ENCODE measurements around the gene TCP11L2. TPM values are rescaled to one million over a fixed set of nuclear protein-coding genes. Genes with fewer than 3 reads are reported as not detected.

Gene TCP11L2
- total and polyA plus RNA-seq, 9 of the 15 experiments (the other 6 are each of a cell fraction or from before 2014, with no cell fraction given), result 0.39 to 4.5 (median 1.3) TPM

DNA sequence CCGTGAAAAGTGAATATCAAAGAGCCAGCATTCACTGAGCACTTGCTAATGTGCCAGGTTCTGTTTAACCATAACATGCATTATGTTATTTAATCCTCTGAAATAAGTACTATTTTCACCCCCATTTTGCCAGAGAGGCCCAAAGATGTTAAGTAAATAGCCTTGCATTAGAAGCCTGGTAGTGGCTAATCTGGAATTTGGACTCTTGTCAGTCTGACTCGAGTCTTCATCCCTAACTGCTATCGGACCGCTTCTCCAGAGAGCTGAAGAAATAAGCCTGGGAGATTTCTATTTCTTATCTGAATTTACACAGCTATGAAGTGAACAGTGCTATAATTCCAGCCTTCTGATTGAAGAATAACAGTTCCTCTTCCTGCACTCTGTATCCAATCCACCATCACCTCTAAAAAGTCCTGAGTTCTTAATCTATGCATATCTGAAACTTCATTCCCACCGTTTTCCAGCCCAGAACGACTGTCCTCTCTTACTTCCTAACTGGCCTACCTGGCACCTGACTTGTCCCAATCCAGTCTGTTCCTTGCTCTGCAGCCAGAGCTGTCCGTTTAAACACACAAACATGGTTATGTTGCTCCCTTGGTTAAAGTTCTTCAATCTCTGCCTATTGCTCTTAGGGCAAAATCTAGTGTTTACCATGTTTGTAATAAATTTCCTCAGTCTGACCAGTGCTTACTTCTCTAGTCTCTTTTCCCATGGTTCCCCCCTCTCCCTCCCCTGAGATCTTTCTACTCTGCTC lies 57.3 kb downstream of the TCP11L2 start (continued):
- TF ChIP-seq RNF2 (IDR thresholded peaks at IDR 0.05), result no peak

- ATAC-seq (no peak), FAIRE-seq (no peak), DNase-seq (ENCODE audit: extremely low read depth in 1 of 4, low spot score in 3 of 4) (no peak)
- POLR2A ChIA-PET, result interaction anchor here (0.5 kb wide), 1 partner anchor 651 kb away, joined by 3 read pairs; no protein-coding TSS in a partner anchor
- WGBS (ENCODE audit: insufficient coverage, low coverage, missing lambda C conversion rate), result 87% methylated on average over 4 of the region's 5 CpGs
- CTCF ChIA-PET (ENCODE audit: low intra/inter-chr PET ratio), result no interaction called here
- H3K4me1 ChIP-seq (replicated peaks in 1 of 2; ENCODE audit: control insufficient read depth in 2 of 2, insufficient read depth in 2 of 2, low read length in 2 of 2), result peaks cover 14 to 15% of the 10 kb centered on the region in 2 experiments; a peak in 4 of 5 replicates
- no peak overlapping the region for H3K9ac ChIP-seq (ENCODE audit: insufficient read depth in 1 of 2, low read depth in 2 of 2, low read length in 2 of 2)
- H3K9me1 ChIP-seq (ENCODE audit: control insufficient read depth, insufficient read depth, low read length), result no peaks in the 10 kb centered on the region
- no peak overlapping the region for H3K4me3 ChIP-seq
- no peaks in the 10 kb centered on the region for H3K27me3 ChIP-seq (ENCODE audit: control insufficient read depth in 2 of 2, insufficient read depth in 2 of 2, low read length in 2 of 2)
- H3K9me3 ChIP-seq (replicated peaks; ENCODE audit: control insufficient read depth, insufficient read depth, low read depth, low read length), result no peaks in the 10 kb centered on the region
- peaks cover 39% of the 10 kb centered on the region for H3K79me2 ChIP-seq (ENCODE audit: control insufficient read depth, insufficient read depth, low read length)
- H3K36me3 ChIP-seq (ENCODE audit: control insufficient read depth, insufficient read depth, low read length), result peaks cover 9% of the 10 kb centered on the region; the same call in 1 of the 3 replicates
- BruUV-seq (replicated peaks), result no TSS peak
- in situ Hi-C loops (cut with MboI) (no loop called here), intact Hi-C loops (cut with micrococcal nuclease) (no loop called here)
- H4K20me1 ChIP-seq (replicated peaks; ENCODE audit: control insufficient read depth, insufficient read depth, low read length), result no peaks in the 10 kb centered on the region
- H2AFZ ChIP-seq (ENCODE audit: low read depth, low read length), result no peak overlapping the region
- no peak overlapping the region for H3K27ac ChIP-seq (ENCODE audit: extremely low read depth, low read depth, low read length)
- no peak for TF ChIP-seq TSHZ1 (CRISPR knock-in tag; IDR thresholded peaks at IDR 0.05)
- no peak for TF ChIP-seq ZNF592 (IDR thresholded peaks at IDR 0.05)
- no peak for TF ChIP-seq TAF1 (IDR thresholded peaks at IDR 0.05; ENCODE audit: control insufficient read depth, extremely low read depth, insufficient read depth, low read length, severe bottlenecking)
- TF ChIP-seq SIN3A (IDR thresholded peaks at IDR 0.05; ENCODE audit: borderline replicate concordance in 2 of 2, control insufficient read depth in 1 of 2, low read depth in 2 of 2, low read length in 2 of 2), result no peak
- TF ChIP-seq MTA2 (IDR thresholded peaks at IDR 0.05; ENCODE audit: low read depth), result no peak
- TF ChIP-seq ZNF41 (CRISPR knock-in tag; conservative IDR thresholded peaks at IDR 0.05), result no peak
- no peak for TF ChIP-seq KDM5B (IDR thresholded peaks at IDR 0.05; ENCODE audit: insufficient replicate concordance, low read depth, low read length)
- TF ChIP-seq POLR3G (IDR thresholded peaks at IDR 0.05; ENCODE audit: extremely low read depth, insufficient read length, insufficient replicate concordance), result no peak
- no peak for TF ChIP-seq SP1 (CRISPR knock-in tag; IDR thresholded peaks at IDR 0.05)
- TF ChIP-seq CREBBP (IDR thresholded peaks at IDR 0.05; ENCODE audit: low read depth, low read length), result no peak
- no peak overlapping the region for H3K4me2 ChIP-seq (ENCODE audit: insufficient read depth, low read length)
Observed at GRCh38 chr12:106360400-106360994, 58.0 kb downstream of the TCP11L2 start.
